ENCODE measurements around the gene FDXACB1. TPM values are rescaled to one million over a fixed set of nuclear protein-coding genes. Genes with fewer than 3 reads are reported as not detected.

Gene FDXACB1
- total and polyA plus RNA-seq, 9 of the 15 experiments (the other 6 are each of a cell fraction or from before 2014, with no cell fraction given), result 3.2 to 7.5 (median 5.3) TPM

- TF ChIP-seq KHSRP (IDR thresholded peaks at IDR 0.05) (peak; percentile 97), AFF1 (IDR thresholded peaks at IDR 0.05; ENCODE audit: low read depth in 1 of 2, partially characterized antibody in 2 of 2) (peak in 1 of 2 experiments; percentile 75), SUPT5H (IDR thresholded peaks at IDR 0.05) (peak; percentile 88), THRB (CRISPR knock-in tag; conservative IDR thresholded peaks at IDR 0.05) (0 out of 2 replicates have a peak, but pooled peaks have one; percentile 21), VEZF1 (CRISPR knock-in tag; IDR thresholded peaks at IDR 0.05) (peak; percentile 98), TCFL5 (CRISPR knock-in tag; conservative IDR thresholded peaks at IDR 0.05) (no peak), KLF6 (CRISPR knock-in tag; IDR thresholded peaks at IDR 0.05; ENCODE audit: borderline replicate concordance) (0 out of 2 replicates have a peak, but pooled peaks have one; percentile 14), DIDO1 (tag; IDR thresholded peaks at IDR 0.05; ENCODE audit: low read depth) (peak; percentile 81), BRF2 (IDR thresholded peaks at IDR 0.05; ENCODE audit: borderline replicate concordance, insufficient read depth, insufficient read length) (no peak), BHLHE40 (IDR thresholded peaks at IDR 0.05; ENCODE audit: low read length) (peak; percentile 33), POU5F1 (IDR thresholded peaks at IDR 0.05; ENCODE audit: borderline replicate concordance, low read depth, low read length, partially characterized antibody) (peak; percentile 25), DDX20 (tag; IDR thresholded peaks at IDR 0.05; ENCODE audit: low read depth) (no peak), GTF2E2 (tag; IDR thresholded peaks at IDR 0.05) (peak; percentile 90), SRSF9 (IDR thresholded peaks at IDR 0.05; ENCODE audit: borderline replicate concordance, low read depth, low read length) (no peak), KAT7 (CRISPR knock-in tag; IDR thresholded peaks at IDR 0.05; ENCODE audit: borderline replicate concordance) (peak; percentile 81; the same call in 1 of the 2 replicates)
Measured at GRCh38 chr11:111878849-111879636, at the start of gene FDXACB1, which contains the start of gene CFAP68 (continued).

All from K562 (cell line).